ENCODE data around the gene DENND4B.
"Not testable (repeated sequence)": the region's sequence is repeated elsewhere in the genome, so short reads cannot be mapped to it uniquely, and the experiment has no call there.

DENND4B gene

GRCh38 chr1:153985341-153985912 is 38.9 kb upstream of the DENND4B start:
- no peaks in the 10 kb centered on the region for H3K27me3 ChIP-seq (ENCODE audit: insufficient read depth, poor library complexity, severe bottlenecking)
- H3K36me3 ChIP-seq (ENCODE audit: low read depth): peaks cover 22% of the 10 kb centered on the region
- no peak for DNase-seq (ENCODE audit: low spot score)
- no peaks in the 10 kb centered on the region for H3K9me3 ChIP-seq (ENCODE audit: severe bottlenecking)
- peaks cover 12% of the 10 kb centered on the region for H3K4me1 ChIP-seq (ENCODE audit: insufficient read depth, poor library complexity, severe bottlenecking)
- peak overlapping the region; percentile 40 for H3K4me3 ChIP-seq (ENCODE audit: severe bottlenecking)
- no peak for TF ChIP-seq CTCF (IDR thresholded peaks at IDR 0.05; ENCODE audit: poor library complexity, severe bottlenecking)
- ATAC-seq (ENCODE audit: low read depth): peak; percentile 2; the same call in 1 of the 3 replicates
- H3K27ac ChIP-seq (ENCODE audit: poor library complexity, severe bottlenecking): peak overlapping the region; percentile 71

GRCh38 chr1:153984123-153984894 is 37.8 kb upstream of the DENND4B start:
- peaks cover 8% of the 10 kb centered on the region for H3K4me1 ChIP-seq (ENCODE audit: insufficient read depth, poor library complexity, severe bottlenecking)
- H3K36me3 ChIP-seq (ENCODE audit: low read depth): peaks cover 22% of the 10 kb centered on the region
- no peaks in the 10 kb centered on the region for H3K9me3 ChIP-seq (ENCODE audit: severe bottlenecking)
- no peak for TF ChIP-seq CTCF (IDR thresholded peaks at IDR 0.05; ENCODE audit: poor library complexity, severe bottlenecking)
- no peak overlapping the region for H3K4me3 ChIP-seq (ENCODE audit: severe bottlenecking)
- H3K27me3 ChIP-seq (ENCODE audit: insufficient read depth, poor library complexity, severe bottlenecking): no peaks in the 10 kb centered on the region
- DNase-seq (ENCODE audit: low spot score): no peak
- peak overlapping the region; percentile 71 for H3K27ac ChIP-seq (ENCODE audit: poor library complexity, severe bottlenecking)
- ATAC-seq (ENCODE audit: low read depth): no peak

GRCh38 chr1:153981735-153982134 is 35.2 kb upstream of the DENND4B start:
- DNase-seq (ENCODE audit: low spot score); H3K4me1 ChIP-seq (ENCODE audit: insufficient read depth, poor library complexity, severe bottlenecking); H3K4me3 ChIP-seq (ENCODE audit: severe bottlenecking); H3K27me3 ChIP-seq (ENCODE audit: insufficient read depth, poor library complexity, severe bottlenecking); H3K9me3 ChIP-seq (ENCODE audit: severe bottlenecking); ATAC-seq (ENCODE audit: low read depth); H3K27ac ChIP-seq (ENCODE audit: poor library complexity, severe bottlenecking): not testable (repeated sequence)
- H3K36me3 ChIP-seq (ENCODE audit: low read depth): peaks cover 27% of the 10 kb centered on the region

- not testable (repeated sequence) for H3K27ac ChIP-seq (ENCODE audit: poor library complexity, severe bottlenecking); H3K4me3 ChIP-seq (ENCODE audit: severe bottlenecking); ATAC-seq (ENCODE audit: low read depth); H3K27me3 ChIP-seq (ENCODE audit: insufficient read depth, poor library complexity, severe bottlenecking); H3K9me3 ChIP-seq (ENCODE audit: severe bottlenecking); DNase-seq (ENCODE audit: low spot score); H3K4me1 ChIP-seq (ENCODE audit: insufficient read depth, poor library complexity, severe bottlenecking)
- peaks cover 45% of the 10 kb centered on the region for H3K36me3 ChIP-seq (ENCODE audit: low read depth)
These were observed 32.6 kb upstream of the DENND4B start for GRCh38 chr1:153979091-153979490.

- ATAC-seq (ENCODE audit: low read depth) (no peak), DNase-seq (ENCODE audit: low spot score) (no peak)
- Histone ChIP-seq H3K4me3 (ENCODE audit: severe bottlenecking) (peak overlapping the region; percentile 72), H3K27me3 (ENCODE audit: insufficient read depth, poor library complexity, severe bottlenecking) (no peaks in the 10 kb centered on the region), H3K36me3 (ENCODE audit: low read depth) (peaks cover 42% of the 10 kb centered on the region), H3K27ac (ENCODE audit: poor library complexity, severe bottlenecking) (peak overlapping the region; percentile 45), H3K9me3 (ENCODE audit: severe bottlenecking) (no peaks in the 10 kb centered on the region), H3K4me1 (ENCODE audit: insufficient read depth, poor library complexity, severe bottlenecking) (peaks cover 3% of the 10 kb centered on the region)
- TF ChIP-seq CTCF (IDR thresholded peaks at IDR 0.05; ENCODE audit: poor library complexity, severe bottlenecking): no peak
These were observed 31.9 kb upstream of the DENND4B start for GRCh38 chr1:153978274-153978909.
